ENCODE data around the gene VPS45.

Gene VPS45

DNA sequence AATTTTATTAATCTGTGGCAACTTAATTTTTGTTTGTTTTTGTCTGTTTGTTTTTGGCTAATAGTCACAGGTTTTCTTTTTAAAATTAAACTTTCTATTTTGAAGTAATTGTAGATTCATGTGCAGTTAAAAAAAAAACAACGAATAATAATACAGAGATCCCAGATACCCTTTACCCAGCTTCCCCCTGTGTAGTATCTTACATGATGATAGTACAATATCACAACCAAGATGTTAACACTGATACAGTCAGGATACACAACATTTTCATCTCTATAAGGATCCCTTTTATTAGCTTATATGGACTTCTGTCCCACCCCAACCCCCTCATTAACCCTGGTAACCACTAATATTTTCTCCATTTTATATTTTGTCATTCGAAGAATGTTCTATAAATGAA is 5.9 kb downstream of the VPS45 start:
- no peak for DNase-seq

DNA sequence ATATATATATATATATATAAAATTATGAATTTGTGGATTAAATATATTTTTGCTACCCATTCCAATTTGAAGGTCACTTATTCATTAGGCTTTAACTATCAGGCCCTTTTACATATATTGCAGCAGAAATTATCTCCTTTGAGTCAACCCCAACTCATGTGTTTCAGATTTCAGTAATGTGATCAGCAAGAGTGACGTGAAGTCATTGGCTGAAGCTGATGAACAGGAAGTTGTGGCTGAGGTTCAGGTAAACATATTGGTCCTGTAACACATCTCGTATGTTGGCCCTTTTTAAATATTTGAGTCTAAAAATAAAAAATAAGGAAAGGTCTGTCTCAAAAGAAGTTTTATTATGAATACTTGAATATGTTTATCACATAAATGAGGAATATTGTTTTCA is 8.5 kb downstream of the VPS45 start:
- DNase-seq = no peak

DNA sequence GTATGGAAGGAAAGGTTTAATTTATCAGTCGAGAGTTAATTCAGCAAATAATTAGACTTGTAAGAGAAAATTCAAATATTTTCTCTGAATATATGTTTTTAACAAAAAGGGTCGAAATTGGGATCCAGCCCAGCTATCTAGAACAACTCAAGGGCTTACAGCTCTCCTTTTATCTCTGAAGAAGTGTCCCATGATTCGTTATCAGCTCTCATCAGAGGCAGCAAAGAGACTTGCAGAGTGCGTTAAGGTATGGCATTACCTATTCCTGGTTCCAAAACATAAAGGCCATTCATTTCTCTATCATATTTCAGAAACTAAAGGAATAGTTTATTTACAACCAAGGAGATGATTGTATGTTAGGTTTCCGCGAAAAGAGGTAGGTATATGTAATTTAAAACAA is 9.4 kb downstream of the VPS45 start:
- no peak for DNase-seq

DNA sequence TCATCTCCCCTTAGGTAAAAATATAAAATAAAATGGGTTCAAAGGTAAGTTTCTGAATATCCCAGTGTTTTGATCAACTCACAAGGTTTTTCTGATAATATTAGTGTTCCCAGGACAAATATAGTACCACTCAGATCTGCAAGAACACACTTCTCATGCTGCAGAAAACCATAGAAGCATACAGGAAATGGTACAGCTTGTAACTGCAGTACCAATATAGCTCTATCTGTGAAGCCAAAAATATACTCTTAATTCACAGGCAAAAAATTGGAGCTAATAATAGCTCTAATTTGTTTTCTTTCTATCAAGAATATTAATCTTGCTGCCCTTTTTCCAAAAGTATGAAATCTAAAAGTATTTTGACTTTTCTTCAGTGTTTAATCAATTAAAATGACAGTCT is 13.2 kb downstream of the VPS45 start:
- no peak for DNase-seq

DNA sequence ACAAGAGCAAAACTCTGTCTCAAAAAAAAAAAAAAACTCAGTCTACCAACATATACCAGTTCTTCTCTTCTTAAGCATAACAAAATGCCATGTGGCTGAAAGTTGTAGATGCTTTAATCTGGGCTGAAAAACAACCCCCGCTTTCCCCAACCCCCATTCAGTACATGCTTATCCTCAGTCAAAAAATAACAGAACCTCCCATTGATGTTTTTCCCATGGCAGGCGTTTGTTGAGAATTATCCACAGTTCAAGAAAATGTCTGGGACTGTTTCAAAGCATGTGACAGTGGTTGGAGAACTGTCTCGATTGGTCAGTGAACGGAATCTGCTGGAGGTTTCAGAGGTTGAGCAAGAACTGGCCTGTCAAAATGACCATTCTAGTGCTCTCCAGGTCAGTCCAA is 14.9 kb downstream of the VPS45 start:
- DNase-seq = no peak

DNA sequence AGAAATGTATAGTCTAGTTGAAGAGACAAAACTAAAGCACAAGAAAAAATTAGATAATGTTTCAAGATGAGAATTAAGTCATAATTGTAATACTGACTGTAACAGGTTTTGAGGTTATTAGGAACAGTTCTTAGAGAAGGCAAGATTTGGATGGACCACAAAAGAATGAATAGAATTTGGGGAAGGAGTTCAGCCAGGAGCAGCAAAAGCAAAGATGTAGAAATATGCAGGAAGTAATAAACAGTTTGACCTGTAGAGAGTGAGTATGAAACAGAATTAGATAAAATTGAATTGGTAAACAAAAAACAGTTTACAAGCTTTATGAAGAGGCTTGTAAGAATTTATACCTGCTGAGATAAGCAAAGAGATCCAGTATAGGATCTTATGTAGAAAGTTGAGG is 16.3 kb downstream of the VPS45 start:
- no peak for DNase-seq

DNA sequence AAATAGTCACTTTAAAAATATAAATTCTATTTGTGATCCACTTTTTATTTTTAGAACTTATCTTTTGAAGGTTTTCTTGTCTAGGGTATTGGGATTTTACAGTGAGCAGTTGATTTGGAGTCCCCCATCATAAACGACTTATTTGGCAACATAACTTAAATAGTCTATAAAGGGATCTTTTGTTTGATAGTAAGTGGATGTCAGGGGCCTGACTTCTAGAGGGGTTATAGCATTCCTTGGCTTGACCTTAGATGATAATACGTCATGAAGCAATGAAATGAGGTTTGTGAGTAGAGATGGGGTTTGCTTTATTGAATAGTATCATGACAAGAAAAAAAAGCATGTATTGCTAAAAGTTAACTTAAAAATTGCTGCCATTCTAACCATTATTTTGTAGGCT is 17.8 kb downstream of the VPS45 start:
- no peak for DNase-seq

DNA sequence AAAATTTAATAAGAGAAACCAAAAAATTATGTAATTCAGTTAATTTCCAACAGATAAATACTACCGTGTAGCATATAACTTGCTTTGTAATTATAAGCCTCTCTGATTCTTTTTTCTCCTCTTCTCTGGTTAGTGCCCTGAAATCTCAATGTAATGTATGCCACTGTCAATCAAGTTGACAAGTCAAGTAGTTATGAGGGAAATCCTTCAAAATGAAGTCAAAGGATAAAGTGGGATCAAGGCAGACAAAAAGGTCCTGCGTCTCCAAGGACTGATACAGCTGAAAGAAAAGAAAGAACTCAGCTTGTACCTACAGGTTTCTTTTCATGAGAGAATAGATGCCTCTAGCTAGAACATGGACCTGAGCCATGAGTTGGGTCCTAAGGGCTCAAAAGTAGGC is 19.8 kb downstream of the VPS45 start:
- no peak for DNase-seq

DNA sequence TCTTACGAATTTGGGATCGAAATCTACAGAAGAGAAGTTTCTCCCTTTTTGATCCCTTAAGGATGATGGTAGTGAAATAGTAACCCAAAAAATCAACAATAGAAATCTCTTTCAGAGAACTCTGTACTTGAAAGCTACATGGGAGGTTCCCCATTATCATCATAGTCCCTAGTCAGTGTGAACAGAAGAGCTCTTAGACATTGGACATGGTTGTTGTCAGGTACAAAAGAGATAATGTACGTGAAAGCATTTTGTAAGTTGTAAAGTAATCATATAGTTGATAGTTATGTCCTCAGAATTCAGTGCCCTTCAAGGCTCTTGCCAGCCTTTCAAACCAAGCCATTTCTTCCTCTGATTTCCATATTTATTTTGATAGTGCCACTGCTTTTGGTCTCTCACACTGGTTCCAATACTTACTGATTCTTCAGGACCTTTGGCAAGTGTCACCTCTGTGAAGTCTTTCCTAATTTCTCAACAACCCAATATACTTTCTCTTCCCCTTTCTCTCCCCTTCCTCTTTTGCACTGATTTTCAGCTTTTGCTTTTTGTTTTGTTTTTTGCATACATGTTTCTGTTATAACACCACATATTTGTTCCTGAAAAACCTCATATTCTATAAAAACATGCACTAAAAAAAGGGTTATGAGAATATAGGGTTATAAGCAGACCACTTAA is 22.4 kb downstream of the VPS45 start:
- no peak for DNase-seq

DNA sequence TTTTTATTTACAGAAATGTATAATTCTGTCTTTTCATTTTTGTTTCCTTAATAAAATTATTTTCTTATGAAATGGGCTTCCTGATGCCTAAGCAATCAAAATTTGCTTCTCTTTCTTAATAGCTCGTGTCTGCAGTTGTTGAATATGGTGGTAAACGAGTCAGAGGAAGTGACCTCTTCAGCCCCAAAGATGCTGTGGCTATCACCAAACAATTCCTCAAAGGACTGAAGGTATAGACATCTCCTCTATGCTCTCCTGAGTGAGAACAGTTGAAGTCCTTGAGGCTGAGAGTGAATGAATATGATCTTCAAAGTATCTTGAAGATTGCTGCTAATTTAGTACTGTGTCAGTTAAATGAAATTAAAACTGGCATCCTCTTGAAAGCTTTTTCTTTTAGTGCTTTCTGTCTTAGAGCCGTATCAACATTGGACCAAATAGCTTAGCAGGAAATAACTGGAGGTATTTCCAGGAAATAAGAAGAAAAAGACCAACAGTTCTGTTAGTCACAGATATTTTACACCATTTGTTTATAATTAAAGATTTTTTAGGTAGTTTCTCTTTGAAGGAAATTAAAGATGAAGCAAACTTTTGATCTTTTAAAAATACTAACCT is 24.7 kb downstream of the VPS45 start:
- no peak for DNase-seq

DNA sequence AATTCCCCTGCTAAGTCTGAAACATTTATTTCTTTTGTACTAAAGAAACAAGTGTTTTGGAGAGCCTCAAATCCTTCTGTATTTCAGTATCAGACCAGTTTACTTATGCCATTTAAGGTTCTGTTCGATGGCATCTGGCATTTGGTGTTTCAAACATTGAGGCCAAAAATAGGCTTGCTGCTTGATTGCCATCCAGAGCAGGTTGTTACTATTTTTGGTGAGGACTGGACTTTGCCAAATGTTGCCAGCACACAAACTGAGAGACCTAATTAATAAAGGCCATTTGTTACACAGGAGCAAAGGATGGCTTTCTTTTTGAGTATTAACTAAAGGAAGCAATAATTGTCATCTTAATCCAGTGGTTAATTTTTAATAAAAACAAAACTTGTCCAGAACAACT is 26.2 kb downstream of the VPS45 start:
- no peak for DNase-seq

DNA sequence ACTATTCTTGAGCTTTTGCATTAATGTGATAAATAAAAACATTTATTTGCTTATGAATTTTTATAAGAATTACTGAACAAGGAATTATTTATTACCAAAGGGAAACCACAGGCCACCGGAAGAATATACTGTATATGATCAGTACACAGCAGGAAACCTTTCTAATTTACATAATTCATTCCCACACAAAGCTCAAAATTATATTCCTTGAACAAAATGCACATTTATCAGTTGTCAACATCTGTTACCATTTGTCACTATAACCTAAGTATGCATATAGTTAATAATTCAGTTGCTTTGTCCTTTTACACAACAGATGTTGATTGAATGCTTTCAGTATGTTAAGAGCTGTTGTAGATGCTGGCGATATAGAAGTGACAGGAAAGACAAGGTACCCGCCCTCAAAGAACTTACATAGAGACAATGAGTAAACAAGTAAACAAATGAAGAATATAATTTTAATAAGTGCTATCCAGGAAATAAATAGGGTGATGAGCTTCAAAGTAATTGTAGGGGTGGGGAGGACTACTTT is 27.2 kb downstream of the VPS45 start:
- no peak for DNase-seq

DNA sequence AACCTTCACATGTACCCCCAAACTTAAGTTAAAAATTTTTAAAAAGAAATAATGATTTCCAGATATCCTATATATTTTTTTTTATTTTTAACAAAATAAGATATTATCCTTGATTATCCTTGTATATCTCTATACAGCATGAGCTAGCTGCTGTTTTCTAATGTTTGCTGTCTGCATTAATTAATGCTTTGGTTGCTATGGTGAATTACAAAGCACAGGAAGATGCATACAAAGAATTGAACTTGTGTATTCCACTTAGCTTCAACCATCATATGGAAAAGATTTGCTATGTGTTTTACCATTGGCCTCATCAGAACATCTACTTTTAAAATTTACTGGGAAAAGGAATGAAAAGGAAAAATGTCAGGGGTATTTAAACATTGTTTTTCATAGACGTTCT is 35.4 kb downstream of the VPS45 start:
- DNase-seq = no peak

DNA sequence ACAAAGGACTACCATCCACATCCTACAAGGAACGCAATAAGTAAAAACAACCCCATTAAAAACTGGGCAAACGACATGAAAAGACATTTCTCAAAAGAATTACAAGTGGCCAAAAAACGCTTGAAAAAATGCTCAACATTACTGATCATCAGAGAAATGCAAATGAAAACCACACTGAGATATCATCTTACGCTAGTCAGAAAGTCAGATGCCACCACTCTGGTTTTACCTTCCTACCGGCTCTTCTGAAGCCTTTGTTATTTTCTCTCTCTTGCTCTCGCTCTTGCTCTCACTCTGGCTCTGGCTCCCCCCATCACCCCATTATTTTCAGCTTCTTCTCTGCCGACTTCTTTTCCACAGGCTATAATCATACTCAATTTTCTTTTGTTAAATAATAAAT is 38.8 kb downstream of the VPS45 start:
- DNase-seq = no peak

DNA sequence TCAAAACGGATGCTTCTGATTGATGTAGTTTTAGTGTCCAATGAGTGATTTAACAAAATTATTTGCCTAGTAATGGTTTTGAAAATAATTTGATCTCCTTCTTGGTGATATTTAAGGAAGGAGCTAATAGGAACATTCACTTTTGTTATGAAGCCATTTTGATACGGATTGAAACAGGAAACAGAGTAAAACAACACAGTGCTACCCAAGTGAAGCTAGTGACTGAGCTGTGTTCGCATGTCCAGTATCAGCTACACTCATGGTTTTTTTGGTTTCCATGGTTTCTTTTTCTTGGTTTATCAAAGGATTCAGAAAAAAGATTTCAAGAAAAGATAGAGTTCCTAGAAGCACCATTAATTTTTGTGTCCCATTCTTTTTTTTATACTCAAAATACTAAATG is 42.0 kb downstream of the VPS45 start:
- no peak for DNase-seq

DNA sequence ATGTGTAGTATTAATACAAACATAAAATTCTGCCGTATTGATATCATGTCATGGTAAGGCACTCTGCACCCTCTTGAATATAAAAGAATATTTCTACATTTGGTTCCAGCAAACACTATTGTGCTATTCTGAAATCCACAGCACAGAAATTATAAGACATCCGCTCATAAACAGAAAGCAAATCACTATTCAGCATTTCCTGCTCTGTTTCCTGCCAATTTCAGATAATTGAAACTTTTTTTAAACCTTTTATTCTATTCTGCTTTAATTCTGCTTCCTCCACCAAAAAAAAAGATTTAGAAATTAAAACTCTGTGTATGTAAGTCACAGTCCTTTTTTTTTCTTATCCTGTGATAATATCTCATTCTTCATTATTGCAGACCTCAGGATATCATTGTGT is 42.5 kb downstream of the VPS45 start:
- no peak for DNase-seq

DNA sequence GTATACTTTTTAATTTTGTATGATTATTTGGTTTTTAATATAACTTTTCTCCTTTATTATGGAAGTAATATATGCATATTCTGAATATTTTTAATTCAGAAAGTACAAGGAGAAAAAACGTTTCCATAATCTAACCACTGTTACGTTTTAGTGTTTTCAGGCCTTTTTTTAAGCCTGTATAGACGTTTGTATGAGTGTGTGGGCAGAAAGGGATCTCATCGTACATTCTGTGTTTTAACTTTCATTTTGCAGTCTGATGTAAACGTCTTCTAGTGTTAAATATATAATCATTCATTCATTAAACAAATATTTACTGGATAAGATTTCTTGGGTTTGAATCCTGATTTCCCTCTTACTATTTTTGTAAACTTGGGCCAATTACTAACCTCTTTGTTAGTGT is 44.1 kb downstream of the VPS45 start:
- DNase-seq = no peak

DNA sequence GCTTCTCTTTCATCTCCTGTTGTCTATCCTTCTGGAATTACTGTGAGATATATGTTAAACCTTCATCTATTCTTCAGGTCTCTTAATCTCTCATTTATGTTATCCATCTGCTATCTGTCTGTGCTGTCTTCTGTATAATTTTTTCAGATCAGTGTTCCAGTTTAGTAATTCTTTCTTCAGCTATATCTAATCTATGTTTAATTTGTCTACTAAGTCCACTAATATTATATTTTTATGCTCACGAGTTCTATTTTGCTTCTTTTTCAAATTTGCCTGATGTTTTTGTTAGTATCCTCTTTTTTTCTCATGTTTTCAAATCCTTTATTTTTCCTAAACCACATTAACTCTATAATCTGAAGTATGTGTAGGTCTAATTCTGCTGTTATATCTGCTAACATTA is 47.5 kb downstream of the VPS45 start:
- no peak for DNase-seq

DNA sequence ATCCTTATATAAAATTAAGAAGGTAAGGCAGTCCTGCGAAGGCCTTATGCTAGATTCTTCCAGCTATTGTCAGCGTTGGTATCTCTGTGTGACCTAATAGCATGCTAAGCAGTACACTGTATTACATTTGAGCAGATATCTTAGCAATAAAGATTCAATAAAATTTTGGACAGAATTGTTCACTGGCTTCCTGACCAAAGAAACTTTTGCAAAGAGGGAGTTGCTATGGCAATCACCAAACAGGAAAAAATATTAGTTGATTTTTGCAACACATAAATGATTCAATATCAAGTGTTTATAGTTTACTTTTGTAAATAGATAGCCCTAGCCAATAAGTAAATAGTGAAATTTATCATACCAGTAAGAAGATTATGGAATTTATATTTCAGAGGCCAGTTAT is 51.1 kb downstream of the VPS45 start:
- no peak for DNase-seq

DNA sequence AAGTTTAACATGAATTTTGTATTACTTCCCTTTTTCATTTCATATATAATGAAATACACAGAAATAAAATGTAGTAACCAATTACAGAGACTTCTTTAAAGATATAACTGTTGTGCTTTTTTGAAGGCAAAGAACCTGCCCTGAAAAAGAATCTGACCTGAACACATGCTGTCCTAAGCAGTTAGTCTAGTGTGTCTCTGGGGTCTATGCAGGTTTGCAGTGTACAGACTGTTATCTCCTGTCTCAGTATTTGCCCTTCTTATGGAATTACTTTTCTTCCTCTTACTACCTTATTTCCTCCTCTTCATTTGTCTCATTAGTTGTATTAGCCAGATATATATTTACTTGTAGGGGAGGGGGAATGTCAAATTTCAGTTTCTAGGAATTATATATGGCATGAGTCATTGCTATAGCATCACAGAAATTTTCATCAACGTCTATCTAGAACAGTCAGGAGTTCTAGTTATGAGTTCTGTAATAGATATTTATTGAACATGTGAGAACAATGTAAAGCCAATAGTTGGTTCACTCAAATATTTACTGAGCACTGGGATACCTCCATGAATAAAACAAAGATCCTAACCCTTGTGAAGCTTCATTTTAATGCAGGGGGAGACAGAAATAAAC is 53.8 kb downstream of the VPS45 start:
- DNase-seq = no peak

DNA sequence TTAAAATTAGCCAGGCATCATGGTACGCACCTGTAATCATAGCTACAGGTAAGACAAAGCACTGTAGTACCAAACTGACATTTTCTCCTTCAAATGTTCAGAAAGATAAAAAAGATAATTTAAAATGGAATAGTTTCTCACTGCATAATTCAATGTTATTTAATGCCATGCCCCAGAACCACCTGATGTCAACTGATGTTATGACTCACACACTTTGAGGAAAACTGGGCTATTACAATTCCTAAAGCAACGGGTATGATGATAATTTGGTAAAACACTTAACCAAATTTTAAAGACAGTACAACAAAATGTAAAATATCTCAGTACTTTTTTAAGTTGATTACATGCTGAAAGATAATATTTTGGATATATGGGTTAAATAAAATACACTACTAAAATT is 59.2 kb downstream of the VPS45 start:
- no peak for DNase-seq

DNA sequence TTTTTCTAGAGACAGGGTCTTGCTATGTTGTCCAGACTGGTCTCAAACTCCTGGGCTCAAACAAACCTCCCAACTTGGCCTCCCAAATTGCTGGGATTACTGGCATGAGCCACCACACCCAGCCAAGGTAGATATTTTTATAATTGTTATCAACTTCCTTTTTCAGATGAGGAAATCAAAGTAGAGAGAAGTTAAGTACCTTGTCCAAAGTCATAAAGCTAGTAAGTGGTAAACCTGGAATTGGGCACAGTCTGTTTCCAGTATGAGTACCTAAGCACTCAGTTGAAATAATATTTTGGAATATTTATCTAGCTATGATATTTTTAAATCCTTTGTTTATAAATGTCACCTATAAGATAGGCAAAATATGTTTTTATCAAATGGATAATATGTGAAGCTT is 59.9 kb downstream of the VPS45 start:
- DNase-seq = no peak

DNA sequence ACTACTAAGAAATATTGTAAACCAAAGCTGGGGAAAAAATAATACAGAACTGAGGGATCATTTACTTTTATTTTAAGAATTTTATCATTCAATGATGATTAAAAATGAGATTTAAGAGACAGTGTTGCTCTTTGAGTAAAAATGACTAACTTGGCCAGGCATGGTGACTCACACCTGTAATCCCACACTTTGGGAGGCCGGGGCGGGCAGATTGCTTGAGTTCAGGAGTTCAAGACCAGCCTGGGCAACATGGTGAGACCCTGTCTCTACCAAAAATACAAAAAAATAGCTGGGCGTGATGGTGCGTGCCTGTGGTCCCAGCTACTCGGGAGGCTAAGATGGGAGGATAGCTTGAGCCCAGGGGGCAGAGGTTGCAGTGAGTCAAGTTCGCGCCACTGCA is 60.3 kb downstream of the VPS45 start:
- DNase-seq = peak; percentile 52 to 68

DNA sequence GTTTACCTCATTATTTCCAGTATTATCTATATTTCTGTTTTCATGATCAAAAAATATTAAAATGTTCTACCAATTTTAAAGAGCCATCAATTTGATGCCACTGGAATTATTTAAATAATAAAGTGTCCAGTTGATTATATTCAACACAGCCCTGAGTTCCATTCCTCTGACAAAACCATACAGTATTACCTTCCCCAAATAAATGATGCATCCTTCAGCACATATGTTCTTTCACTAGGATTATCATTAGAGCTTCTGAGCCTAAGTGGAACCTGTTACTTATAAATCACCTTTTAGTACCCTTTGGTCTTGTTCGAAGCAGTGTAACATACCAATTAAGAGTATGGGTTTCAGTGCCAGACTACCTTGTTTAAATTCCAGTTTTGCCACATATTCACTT is 64.8 kb downstream of the VPS45 start:
- DNase-seq = no peak

DNA sequence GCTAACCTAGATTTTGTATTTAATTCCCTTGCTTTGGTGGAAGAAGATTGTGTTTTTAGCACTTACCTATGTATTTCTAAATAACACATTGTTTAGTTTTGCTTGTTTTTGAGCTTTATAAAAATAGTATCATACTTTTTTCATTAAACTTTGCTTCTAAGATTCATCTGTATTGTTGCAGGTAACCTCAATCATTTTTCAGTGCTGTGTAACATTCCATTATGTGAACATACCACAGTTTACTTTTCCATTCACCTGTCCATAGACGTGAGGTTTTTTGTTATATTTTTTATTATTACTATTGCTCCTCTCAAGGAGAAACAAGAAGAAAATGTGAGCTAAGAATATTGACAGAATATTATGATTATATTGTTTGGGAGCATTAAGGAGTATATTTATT is 67.0 kb downstream of the VPS45 start:
- no peak for DNase-seq
